NCI-H1417 treated with DMSO at 0.1 percent for 48 hours (cell line): ENCODE data around the gene PDE4D.

Source experiments
- DNase-seq: peaks from one replicate; lab custom pipeline; 2025; lab: John Stamatoyannopoulos, UW

Gene PDE4D

DNA sequence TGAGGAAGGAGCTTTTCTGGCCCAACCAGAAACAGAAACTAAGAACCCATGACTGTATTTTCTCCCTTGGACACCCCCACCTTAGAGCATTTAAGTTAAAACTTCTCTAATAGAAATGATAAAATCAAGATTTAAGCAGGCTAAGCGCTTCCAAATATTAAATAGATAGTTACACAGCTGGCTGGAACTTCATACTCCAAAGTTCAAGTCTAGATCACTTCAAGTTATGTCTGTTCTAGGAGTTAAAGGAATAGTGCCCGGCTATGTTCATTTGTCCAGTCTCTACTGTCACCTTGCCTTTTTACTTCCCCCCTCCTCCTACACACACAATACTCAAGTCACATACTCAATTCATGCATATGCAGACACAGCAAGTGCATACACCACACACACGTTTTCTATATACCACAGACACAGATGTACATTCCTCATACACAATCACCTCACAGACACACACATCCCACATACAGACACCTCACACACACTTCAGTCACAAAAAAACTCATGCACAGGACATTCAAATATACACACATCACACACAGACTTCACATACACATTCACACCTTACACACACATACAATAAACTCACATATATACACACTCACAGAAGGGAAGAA, 237.7 kb downstream of the PDE4D start:
- DNase-seq = no peak

DNA sequence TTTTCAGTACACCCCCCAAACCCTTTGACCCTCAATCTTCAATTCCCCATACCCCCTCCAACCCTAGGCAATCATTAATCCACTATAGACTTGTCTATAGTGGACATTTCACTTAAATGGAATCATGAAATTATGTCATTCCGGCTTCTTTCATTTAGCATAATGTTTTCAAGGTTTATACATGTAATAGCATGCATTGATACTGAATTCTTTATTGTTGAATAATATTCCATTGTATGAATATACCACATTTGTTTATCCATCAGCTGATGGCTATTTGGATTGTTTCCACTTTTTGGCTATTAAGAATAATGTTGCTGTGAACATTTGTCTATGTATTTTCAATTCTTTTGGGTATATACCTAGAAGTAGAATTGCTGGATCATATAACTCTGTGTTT, 238.8 kb downstream of the PDE4D start:
- DNase-seq = no peak

DNA sequence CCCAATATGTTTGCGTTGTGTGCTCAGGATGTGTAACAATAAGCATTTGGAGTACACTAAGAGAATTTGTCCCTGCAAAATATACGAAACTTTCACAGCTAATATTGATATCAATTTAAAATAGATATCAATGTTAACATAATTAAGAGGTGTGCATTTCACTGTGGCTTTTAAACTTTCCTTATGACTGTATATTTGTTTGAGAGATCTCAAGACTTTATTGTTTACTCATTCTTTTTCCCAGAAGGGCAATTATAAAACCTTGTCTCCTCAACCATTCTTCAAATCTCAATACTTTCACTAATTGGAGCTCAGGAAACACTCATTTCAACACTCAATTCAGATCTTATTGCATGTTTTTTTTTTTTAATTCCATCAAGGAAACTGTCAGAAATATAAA, 241.1 kb downstream of the PDE4D start:
- DNase-seq = no peak

DNA sequence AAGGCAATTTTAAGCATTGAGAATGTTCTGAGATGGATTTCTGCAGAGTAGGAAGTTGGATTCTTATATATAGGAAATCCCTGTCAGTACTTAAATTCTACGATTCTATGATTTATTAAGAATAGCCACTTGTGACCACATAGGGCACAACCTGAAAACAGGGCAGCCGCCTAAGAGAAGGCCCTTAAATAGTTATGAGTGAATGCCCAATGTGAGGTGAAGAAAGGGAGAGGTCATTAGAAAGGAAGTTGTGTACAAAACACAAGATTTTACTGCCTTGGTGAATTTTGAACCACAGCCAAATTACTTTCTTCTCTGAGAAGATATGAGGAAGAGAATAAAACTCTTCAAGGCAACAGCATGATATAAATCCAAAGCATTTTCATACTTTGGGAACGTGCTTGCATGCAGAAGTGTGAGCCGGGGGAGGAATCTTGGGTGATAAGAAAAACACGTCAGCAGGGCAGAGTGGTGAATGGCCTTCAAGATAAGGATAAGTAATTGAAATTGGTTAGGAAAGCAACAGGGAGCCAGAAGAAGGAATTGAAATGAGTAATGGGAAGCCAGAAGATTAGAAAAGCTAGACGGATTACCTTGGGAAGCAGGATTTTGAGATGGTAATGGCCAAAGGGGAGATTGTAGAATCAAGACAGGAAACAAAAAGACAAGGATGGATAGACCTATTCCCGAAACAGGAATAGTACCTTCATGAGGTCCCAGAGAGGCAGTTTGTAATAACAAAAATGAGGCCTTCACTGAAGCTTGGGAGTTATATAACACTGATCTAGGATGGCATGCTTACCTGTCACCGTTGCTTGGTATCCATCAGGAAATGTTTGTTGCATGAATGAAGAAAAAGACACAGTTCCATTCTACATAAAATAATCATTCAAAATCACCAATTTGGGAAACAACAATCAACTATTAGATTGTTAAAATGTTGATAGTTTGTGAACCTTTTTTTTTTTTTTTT, 244.3 kb downstream of the PDE4D start:
- no peak for DNase-seq

- no peak for DNase-seq
Observed at GRCh38 chr5:59648038-59648831, 245.3 kb downstream of the PDE4D start.

DNA sequence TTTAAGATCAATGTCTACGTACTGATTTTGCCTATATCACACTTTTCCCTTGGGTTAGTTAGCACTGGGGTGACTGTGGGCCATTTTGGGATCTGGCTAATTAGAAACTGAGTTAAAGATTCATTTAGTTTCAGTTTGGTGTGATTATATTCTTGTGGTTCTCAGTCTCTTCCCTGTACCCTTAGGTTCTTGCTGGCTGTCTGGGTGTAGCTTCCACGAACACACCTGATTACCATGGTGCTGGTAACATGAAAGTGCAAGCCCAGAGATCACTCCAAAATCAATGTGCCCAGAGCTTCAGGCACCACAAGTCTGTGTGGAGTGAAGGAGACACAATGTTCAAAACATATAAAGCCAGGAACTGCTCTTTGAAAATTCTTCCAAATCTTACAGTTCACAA, 248.1 kb downstream of the PDE4D start:
- DNase-seq = no peak

DNA sequence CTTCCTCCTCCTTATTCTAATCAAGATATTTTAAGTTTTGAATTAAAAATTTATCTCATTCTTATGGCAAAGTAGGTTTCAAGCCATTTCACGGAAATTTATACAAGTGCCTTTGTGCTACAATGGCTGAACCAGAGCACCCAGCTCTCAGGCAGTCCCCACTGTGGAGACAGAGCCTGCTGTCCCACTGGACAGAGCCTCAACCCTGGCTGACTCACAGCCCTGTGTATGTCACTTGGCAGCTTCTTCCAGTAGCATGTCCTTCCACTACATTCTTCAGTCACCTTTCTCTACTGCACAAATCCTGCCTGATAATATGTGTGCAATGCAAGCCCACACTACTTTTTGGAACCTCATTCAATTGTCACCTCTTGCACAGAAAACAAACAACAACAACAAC, 253.1 kb downstream of the PDE4D start:
- no peak for DNase-seq

- DNase-seq = no peak
Observed at GRCh38 chr5:59637884-59638580, 255.5 kb downstream of the PDE4D start.

- no peak for DNase-seq
Observed at GRCh38 chr5:59629561-59629960, 264.0 kb downstream of the PDE4D start.

DNA sequence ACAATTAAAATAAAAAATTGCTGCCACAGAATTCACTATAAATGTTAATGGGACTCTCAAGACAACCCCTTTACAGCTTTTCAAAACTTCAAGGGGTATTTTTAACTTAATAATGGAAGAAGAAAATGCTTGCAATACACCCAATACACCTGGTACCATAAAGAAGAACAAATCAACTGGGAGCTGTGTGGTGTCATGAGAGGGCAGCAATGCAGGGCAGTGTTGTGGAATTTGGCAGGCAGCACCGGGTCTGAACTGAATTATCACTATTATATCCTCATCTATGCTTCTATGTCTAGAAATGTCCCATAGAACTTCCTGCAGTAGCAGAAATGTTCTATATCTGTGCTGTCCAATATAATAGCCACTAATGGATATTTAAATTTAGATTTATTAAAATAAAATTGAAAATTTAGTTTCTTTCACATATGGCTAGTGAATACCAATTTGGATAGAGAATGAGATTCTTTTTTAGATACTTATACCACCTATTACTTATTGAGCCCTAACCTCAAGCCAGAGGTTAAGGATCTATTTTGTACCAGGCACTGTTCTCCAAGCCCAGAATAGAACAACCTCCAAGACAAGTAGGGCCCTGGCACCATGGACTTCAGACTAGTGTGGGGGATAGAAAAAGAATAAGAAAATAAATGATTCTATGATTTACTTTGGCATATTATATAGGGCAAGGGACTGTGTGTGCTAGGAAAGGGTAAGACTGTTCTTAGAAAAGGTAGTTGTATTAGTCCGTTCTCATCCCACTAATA, 265.3 kb downstream of the PDE4D start:
- no peak for DNase-seq

- no peak for DNase-seq
Observed at GRCh38 chr5:59624898-59625297, 268.6 kb downstream of the PDE4D start.

- no peak for DNase-seq
Observed at GRCh38 chr5:59622848-59623247, 270.7 kb downstream of the PDE4D start.

GRCh38 chr5:59621477-59621876, 272.0 kb downstream of the PDE4D start:
- DNase-seq = no peak

DNA sequence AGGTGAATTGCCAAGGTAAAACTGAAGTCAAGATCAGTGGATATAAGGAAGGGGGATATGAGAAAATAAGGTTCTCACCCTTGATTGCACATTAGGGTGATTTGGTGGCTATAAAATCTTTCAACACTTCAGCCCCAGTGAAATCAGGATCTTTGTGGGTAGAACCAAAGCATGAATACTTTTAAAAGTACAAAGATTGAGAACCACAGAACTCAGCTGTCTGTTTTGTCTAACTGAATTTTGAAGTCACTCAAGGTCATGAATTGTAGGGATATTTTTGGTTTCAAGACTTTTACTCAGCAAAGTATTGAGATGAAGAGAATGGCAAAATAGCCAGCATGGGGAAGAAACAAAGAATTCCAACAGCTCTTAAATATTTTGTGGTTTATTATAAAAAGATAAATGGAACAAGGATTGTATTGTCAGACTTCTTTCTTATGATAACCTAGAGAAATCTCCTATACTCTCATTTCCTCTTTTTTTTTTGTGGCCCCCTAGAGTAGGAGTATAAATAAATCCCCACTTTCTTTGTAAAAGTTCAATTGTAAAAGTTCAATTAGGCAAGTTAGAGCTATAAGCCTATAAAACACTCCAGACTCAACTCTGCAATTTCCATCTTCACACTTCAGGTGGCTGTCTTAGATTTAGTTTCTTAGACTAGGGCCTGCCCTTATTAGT, 272.9 kb downstream of the PDE4D start:
- DNase-seq = no peak

GRCh38 chr5:59618644-59619043, 274.9 kb downstream of the PDE4D start:
- DNase-seq = no peak

DNA sequence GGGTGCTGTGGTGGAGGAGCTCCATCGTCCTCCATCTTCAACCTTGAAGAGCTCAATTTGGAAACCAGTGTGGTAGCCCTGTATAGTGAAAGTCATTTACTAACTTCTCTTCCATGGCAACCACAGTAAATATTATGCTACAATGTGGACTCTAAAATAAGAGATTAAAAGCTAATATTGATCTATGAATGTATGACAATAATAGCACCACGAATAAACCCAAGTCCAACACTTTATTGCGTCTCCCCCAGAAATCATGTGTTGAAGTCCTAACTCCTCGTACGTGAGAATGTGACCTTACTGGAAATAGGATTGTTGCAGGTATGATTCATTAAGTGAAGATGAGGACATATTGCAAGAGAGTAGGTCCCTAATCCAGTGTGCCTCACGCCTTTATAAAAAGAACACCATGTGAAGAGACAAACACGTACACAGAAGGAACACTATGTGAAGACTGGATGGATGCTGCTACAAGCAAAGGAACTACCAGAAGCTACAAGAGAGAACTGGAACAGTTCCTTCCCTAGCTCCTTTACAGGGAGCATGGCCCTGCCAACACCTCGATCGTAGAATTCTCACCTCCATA, 276.2 kb downstream of the PDE4D start:
- DNase-seq = no peak

- no peak for DNase-seq
Observed at GRCh38 chr5:59616413-59616812, 277.1 kb downstream of the PDE4D start.

DNA sequence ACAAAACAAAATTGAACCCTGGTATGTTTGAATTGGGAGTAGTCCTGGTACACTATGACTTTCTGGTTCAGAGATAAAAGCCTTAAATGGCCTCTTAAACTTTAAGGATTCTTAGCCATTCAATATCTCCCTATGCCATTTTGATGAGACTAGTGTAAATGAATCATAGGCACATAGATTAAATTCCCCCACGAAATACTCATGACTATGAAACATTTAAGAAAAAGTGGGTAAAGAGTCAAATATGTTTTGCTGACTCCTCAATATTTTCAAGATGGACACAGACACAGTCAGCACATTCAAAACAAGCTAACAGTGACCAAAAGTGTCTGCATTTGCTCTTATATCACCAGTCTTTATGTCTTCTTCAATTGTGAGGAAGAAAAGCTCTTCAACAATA, 278.3 kb downstream of the PDE4D start:
- no peak for DNase-seq

GRCh38 chr5:59609501-59610265, 283.8 kb downstream of the PDE4D start:
- no peak for DNase-seq

- no peak for DNase-seq
Observed at GRCh38 chr5:59608745-59609144, 284.8 kb downstream of the PDE4D start.
